ENCODE data around the gene RAC3. TPM values are rescaled to one million over a fixed set of nuclear protein-coding genes. Genes with fewer than 3 reads are reported as not detected.

The RAC3 gene
- total and polyA plus RNA-seq, 9 of the 15 experiments (the other 6 are each of a cell fraction or from before 2014, with no cell fraction given), result 0.23 to 292 (median 118) TPM

DNA sequence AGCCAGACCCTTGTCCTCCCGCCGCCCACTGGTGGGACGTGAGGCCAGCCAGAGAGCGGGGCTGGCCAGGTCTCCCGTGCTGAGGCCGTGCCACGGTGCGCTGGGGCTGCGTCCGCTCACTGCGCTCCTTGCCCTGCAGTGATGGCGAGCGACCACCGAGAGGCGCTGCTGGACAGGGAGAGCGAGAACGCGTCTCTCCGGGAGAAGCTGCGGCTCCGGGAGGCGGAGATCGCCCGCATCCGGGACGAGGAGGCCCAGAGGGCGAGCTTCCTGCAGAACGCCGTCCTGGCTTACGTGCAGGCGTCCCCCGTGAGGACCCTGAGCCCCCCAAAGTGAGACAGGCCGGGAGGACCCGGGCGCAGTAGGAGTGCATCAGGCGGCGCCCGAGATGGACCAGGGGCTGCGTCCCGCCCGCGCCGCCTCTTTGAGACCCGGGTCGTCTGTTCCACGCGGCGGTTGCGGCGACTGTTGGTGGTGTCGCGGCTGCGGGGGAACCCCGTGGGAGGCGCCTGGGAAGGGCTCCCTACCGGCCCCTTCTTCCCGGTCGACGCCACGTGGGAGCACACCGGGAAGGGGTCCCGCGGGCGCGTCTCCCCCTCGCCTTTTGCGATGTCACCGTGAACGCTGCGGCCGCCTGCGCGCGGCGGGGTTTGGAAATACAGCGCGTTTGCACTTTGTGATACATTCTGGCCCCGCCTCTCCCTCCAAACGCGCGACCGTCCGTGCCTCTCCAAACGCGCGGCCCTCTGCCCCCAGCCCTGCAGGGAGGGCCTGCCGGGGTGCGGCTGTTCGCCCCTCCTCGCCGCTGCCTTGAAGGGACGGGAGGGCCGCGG, 792 bp upstream of the RAC3 start (continued):
- TF ChIP-seq, protein P1, sequence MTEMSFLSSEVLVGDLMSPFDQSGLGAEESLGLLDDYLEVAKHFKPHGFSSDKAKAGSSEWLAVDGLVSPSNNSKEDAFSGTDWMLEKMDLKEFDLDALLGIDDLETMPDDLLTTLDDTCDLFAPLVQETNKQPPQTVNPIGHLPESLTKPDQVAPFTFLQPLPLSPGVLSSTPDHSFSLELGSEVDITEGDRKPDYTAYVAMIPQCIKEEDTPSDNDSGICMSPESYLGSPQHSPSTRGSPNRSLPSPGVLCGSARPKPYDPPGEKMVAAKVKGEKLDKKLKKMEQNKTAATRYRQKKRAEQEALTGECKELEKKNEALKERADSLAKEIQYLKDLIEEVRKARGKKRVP (CRISPR knock-in tag; IDR thresholded peaks at IDR 0.05), result no peak
- TF ChIP-seq POLR2B (IDR thresholded peaks at IDR 0.05; ENCODE audit: low read depth, partially characterized antibody) (no peak), SIN3B (IDR thresholded peaks at IDR 0.05; ENCODE audit: low read depth) (peak; percentile 48; the same call in 1 of the 2 replicates), ZNF3 (CRISPR knock-in tag; IDR thresholded peaks at IDR 0.05) (no peak), ELK3 (CRISPR knock-in tag; IDR thresholded peaks at IDR 0.05) (no peak), TCF15 (CRISPR knock-in tag; IDR thresholded peaks at IDR 0.05) (no peak), RBFOX2 (IDR thresholded peaks at IDR 0.05; ENCODE audit: low read depth, low read length) (peak; percentile 77), MYC (IDR thresholded peaks at IDR 0.05; ENCODE audit: low read depth, low read length) (peak; percentile 20; the same call in 1 of the 2 replicates), MYC (CRISPR knock-in tag; IDR thresholded peaks at IDR 0.05; ENCODE audit: borderline replicate concordance, low read depth) (peak; percentile 91; the same call in 1 of the 2 replicates), KLF1 (tag; IDR thresholded peaks at IDR 0.05) (no peak), ESRRB (CRISPR knock-in tag; IDR thresholded peaks at IDR 0.05; ENCODE audit: borderline replicate concordance) (no peak), PHF20 (IDR thresholded peaks at IDR 0.05; ENCODE audit: partially characterized antibody) (peak; percentile 43), KLF10 (CRISPR knock-in tag; IDR thresholded peaks at IDR 0.05) (no peak), POLR3A (IDR thresholded peaks at IDR 0.05; ENCODE audit: borderline replicate concordance, extremely low read depth, insufficient read depth, insufficient read length) (no peak), FOXJ3 (CRISPR knock-in tag; IDR thresholded peaks at IDR 0.05) (no peak), GTF2A2 (tag; IDR thresholded peaks at IDR 0.05) (no peak), KHSRP (IDR thresholded peaks at IDR 0.05) (no peak), DDX20 (tag; IDR thresholded peaks at IDR 0.05; ENCODE audit: low read depth) (no peak), THRAP3 (IDR thresholded peaks at IDR 0.05; ENCODE audit: borderline replicate concordance) (no peak), PREB (CRISPR knock-in tag; IDR thresholded peaks at IDR 0.05) (no peak), ZNF780A (CRISPR knock-in tag; IDR thresholded peaks at IDR 0.05) (no peak), ELF4 (CRISPR knock-in tag; IDR thresholded peaks at IDR 0.05) (no peak), ZNF165 (CRISPR knock-in tag; IDR thresholded peaks at IDR 0.05; ENCODE audit: borderline replicate concordance) (no peak), POLR3G (IDR thresholded peaks at IDR 0.05; ENCODE audit: extremely low read depth, insufficient read length, insufficient replicate concordance) (no peak), PTBP1 (IDR thresholded peaks at IDR 0.05; ENCODE audit: low read depth, low read length) (no peak), PHF8 (IDR thresholded peaks at IDR 0.05; ENCODE audit: borderline replicate concordance, low read length) (peak; percentile 35; the same call in 1 of the 2 replicates), ARID2 (IDR thresholded peaks at IDR 0.05) (peak; percentile 66; the same call in 1 of the 2 replicates), ARNT (IDR thresholded peaks at IDR 0.05) (no peak)

Measured in K562 (cell line).